Smooth muscle cell (in vitro differentiated cells): ENCODE measurements around the gene SMIM23. TPM values are rescaled to one million over a fixed set of nuclear protein-coding genes. Genes with fewer than 3 reads are reported as not detected.

ENCODE experiments used
- DNase-seq: peaks from one replicate; lab custom pipeline; 2025; ENCODE audit not compliant: unreplicated experiment; lab: John Stamatoyannopoulos, UW
- H2AFZ ChIP-seq: fragments of 200-600 bp; sonication (generic); 2 replicates; pipeline ENCODE4 v1.6.0; 2016; ENCODE audit warnings: antibody characterized with exemption, low read depth, mild to moderate bottlenecking
- H3F3A ChIP-seq: fragments of 200-600 bp; sonication (generic); 2 replicates; pipeline ENCODE4 v1.6.0; 2017; ENCODE audit warnings: antibody characterized with exemption, low read depth
- H3K27ac ChIP-seq: fragments of 200-600 bp; sonication (generic); 2 replicates; pipeline ENCODE4 v1.5.1; 2016; ENCODE audit warnings: low read depth, mild to moderate bottlenecking
- H3K27me3 ChIP-seq: fragments of 200-600 bp; sonication (generic); 2 replicates; pipeline ENCODE4 v1.6.1; 2016; ENCODE audit warnings: low read depth, mild to moderate bottlenecking
- H3K36me3 ChIP-seq: fragments of 200-600 bp; sonication (generic); 2 replicates; pipeline ENCODE4 v1.5.1; 2016; ENCODE audit warnings: low read depth
- H3K4me1 ChIP-seq: fragments of 200-600 bp; sonication (generic); 2 replicates; pipeline ENCODE4 v1.5.1; 2016; ENCODE audit warnings: low read depth
- H3K4me2 ChIP-seq: fragments of 200-600 bp; sonication (generic); 2 replicates; pipeline ENCODE4 v1.6.0; 2016; ENCODE audit warnings: mild to moderate bottlenecking
- H3K4me3 ChIP-seq: fragments of 200-600 bp; sonication (generic); 2 replicates; pipeline ENCODE4 v1.5.1; 2016; ENCODE audit warnings: mild to moderate bottlenecking
- H3K79me2 ChIP-seq: fragments of 200-600 bp; sonication (generic); 2 replicates; pipeline ENCODE4 v1.6.0; 2016; ENCODE audit warnings: low read depth, mild to moderate bottlenecking
- H3K9ac ChIP-seq: fragments of 200-600 bp; sonication (generic); 2 replicates; pipeline ENCODE4 v1.6.0; 2016; ENCODE audit warnings: low read depth
- H3K9me3 ChIP-seq: fragments of 200-600 bp; sonication (generic); replicated peaks from 2 replicates; pipeline ENCODE4 v1.5.1; 2016; ENCODE audit warnings: low read depth
- H4K20me1 ChIP-seq: fragments of 200-600 bp; sonication (generic); 2 replicates; pipeline ENCODE4 v1.6.0; 2016; ENCODE audit warnings: low read depth
- WGBS: methylation state at CpG from one replicate; pipeline ENCODE4 v1.1.7; 2016; ENCODE audit warnings: low lambda C conversion rate; 5-methylcytosine and 5-hydroxymethylcytosine counted together
- polyA plus RNA-seq: library from polyadenylated mRNA; unstranded; fragments of >200 nt; fragmentation: Nextera tagmentation; extraction: Ambion mirVana; gene quantifications from 2 replicates; pipeline ENCODE4 v1.2.1, GENCODE V29; 2016
- total RNA-seq: library from RNA; depleted of rRNA; stranded (reverse); fragments of >200 nt; gene quantifications from 2 replicates; pipeline ENCODE4 v1.2.3, GENCODE V29; 2014
- TF ChIP-seq, protein P1 (sequence below): fragments of 200-600 bp; sonication (generic); IDR thresholded peaks from 2 replicates; pipeline ENCODE4 v1.5.1; 2017; ENCODE audit warnings: borderline replicate concordance, mild to moderate bottlenecking, antibody characterized with exemption; ENCODE audit not compliant: insufficient read depth, poor library complexity, severe bottlenecking

Gene SMIM23
- total and polyA plus RNA-seq, 2 experiments from 2014 or later = not detected

DNA sequence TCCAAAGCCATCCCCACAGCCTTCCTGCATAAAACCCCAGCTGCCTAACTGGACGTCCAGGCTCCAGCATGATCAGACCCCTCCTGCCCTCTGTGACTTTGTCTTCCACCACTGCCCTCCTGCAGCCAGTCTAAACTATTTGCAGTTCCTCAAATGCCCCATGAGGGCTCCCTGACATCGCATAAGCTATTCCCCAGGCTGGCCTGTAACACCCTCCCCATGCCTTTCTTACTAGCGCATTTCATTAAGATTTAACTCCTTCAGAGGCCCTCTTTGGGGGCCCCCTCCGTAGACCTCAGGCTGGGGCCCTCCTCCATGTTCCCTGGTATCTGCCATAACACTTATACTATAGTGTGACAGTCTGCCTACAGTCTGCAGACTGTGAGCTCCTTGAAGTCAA, 15.5 kb upstream of the SMIM23 start:
- Histone ChIP-seq H3K27me3 (no peaks in the 10 kb centered on the region), H3K36me3 (no peaks in the 10 kb centered on the region), H3K27ac (no peak overlapping the region), H3K4me3 (no peak overlapping the region), H3K9me3 (peaks cover 5% of the 10 kb centered on the region), H3K9ac (no peak overlapping the region), H4K20me1 (no peaks in the 10 kb centered on the region), H3K4me1 (no peaks in the 10 kb centered on the region), H3F3A (no peaks in the 10 kb centered on the region), H3K79me2 (no peaks in the 10 kb centered on the region), H3K4me2 (no peak overlapping the region), H2AFZ (no peak overlapping the region)
- no peak for DNase-seq
- WGBS = 47% methylated on average over 4 of the region's 4 CpGs
- TF ChIP-seq, protein P1, sequence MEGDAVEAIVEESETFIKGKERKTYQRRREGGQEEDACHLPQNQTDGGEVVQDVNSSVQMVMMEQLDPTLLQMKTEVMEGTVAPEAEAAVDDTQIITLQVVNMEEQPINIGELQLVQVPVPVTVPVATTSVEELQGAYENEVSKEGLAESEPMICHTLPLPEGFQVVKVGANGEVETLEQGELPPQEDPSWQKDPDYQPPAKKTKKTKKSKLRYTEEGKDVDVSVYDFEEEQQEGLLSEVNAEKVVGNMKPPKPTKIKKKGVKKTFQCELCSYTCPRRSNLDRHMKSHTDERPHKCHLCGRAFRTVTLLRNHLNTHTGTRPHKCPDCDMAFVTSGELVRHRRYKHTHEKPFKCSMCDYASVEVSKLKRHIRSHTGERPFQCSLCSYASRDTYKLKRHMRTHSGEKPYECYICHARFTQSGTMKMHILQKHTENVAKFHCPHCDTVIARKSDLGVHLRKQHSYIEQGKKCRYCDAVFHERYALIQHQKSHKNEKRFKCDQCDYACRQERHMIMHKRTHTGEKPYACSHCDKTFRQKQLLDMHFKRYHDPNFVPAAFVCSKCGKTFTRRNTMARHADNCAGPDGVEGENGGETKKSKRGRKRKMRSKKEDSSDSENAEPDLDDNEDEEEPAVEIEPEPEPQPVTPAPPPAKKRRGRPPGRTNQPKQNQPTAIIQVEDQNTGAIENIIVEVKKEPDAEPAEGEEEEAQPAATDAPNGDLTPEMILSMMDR = no peak

DNA sequence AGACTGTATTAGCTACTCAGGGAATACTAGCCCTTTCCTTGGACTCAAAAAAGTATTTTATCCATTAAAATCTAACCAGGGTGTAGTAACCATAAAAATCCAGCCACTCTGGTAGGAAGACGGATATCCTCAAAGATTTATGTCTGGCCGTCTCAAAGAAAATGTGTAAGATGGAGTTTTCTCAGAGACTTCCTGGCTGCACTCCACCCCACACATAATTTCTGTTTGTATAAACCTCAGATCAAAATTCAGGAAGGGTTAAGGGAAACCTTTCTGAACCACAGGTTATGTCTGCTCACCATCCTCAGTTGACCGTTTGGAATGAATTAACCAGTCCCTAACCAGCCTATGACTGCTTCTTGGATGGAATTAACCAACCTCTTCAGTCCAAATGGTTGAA, 13.8 kb upstream of the SMIM23 start:
- TF ChIP-seq, protein P1 = no peak
- WGBS = 84% methylated on average over 3 of the region's 3 CpGs
- no peak for DNase-seq

DNA sequence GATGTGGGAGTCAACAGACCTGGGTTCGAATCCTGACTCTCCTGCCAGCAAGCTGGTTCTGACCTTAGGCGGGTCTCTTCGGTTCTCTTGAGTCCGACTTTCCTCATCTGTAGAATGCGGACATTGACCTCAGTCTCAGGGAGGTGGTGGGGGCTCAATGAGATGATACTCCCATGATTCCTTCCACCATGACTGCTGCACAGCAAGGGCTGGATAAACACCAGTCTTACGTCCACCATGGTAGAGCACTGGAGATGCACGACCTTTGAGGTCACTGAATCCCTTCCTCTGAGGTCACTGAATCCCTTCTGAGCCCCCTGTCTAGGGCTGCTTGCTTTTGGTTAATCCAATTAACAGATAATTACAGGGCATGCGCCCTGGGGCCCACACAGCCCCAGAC, 12.5 kb upstream of the SMIM23 start:
- no peak overlapping the region for H3K9ac ChIP-seq
- no peak overlapping the region for H3K4me3 ChIP-seq
- H2AFZ ChIP-seq = no peak overlapping the region
- H3K27me3 ChIP-seq = no peaks in the 10 kb centered on the region
- no peaks in the 10 kb centered on the region for H4K20me1 ChIP-seq
- H3K4me1 ChIP-seq = no peaks in the 10 kb centered on the region
- DNase-seq = no peak
- TF ChIP-seq, protein P1 = no peak
- H3K27ac ChIP-seq = no peak overlapping the region
- H3K9me3 ChIP-seq = no peaks in the 10 kb centered on the region
- no peak overlapping the region for H3K4me2 ChIP-seq
- H3K36me3 ChIP-seq = no peaks in the 10 kb centered on the region
- no peaks in the 10 kb centered on the region for H3F3A ChIP-seq
- H3K79me2 ChIP-seq = no peaks in the 10 kb centered on the region
- 90% methylated on average over 8 of the region's 8 CpGs for WGBS

More for the DNA sequence above, 13.8 kb upstream of the SMIM23 start:
- no peaks in the 10 kb centered on the region for H4K20me1 ChIP-seq
- H3K79me2 ChIP-seq = no peaks in the 10 kb centered on the region
- H3K9ac ChIP-seq = no peak overlapping the region
- no peak overlapping the region for H3K4me3 ChIP-seq
- H3K4me1 ChIP-seq = no peaks in the 10 kb centered on the region
- no peak overlapping the region for H3K27ac ChIP-seq
- H3F3A ChIP-seq = no peaks in the 10 kb centered on the region
- H3K4me2 ChIP-seq = no peak overlapping the region
- no peak overlapping the region for H2AFZ ChIP-seq
- peaks cover 5% of the 10 kb centered on the region for H3K9me3 ChIP-seq
- H3K27me3 ChIP-seq = no peaks in the 10 kb centered on the region
- no peaks in the 10 kb centered on the region for H3K36me3 ChIP-seq

DNA sequence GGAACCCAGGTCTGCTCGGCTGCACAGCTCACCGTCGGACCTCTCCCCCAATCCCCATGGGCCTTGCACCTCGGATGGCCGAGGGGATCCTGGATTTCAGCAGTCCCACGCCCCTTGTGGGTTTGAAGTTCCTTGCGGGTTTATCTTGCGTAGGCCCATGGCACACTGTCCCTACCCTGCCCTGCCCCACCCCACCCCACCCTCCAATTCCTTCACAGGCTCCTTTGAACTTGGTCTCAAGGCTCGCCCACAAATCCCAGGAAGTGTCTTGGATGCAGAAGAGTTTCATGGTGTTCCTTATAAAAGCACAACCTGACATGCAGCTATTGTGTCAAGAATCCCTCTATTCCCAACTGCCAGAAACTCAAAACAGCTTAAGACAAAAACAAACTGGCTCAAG, 11.2 kb upstream of the SMIM23 start:
- H3K9ac ChIP-seq = no peak overlapping the region
- H3K36me3 ChIP-seq = no peaks in the 10 kb centered on the region
- H3F3A ChIP-seq = no peaks in the 10 kb centered on the region
- TF ChIP-seq, protein P1 = no peak
- 96% methylated on average over 9 of the region's 9 CpGs for WGBS
- H4K20me1 ChIP-seq = no peaks in the 10 kb centered on the region
- no peak overlapping the region for H3K4me3 ChIP-seq
- H3K9me3 ChIP-seq = no peaks in the 10 kb centered on the region
- no peak overlapping the region for H3K4me2 ChIP-seq
- H3K79me2 ChIP-seq = no peaks in the 10 kb centered on the region
- H3K4me1 ChIP-seq = no peaks in the 10 kb centered on the region
- no peak overlapping the region for H3K27ac ChIP-seq
- H2AFZ ChIP-seq = no peak overlapping the region
- H3K27me3 ChIP-seq = no peaks in the 10 kb centered on the region
- DNase-seq = no peak
